ENCODE results near the gene UCN.
A peak's percentile ranks its signal among the peaks of the same experiment; 100 is the strongest.
"Not testable (repeated sequence)": the region's sequence is repeated elsewhere in the genome, so short reads cannot be mapped to it uniquely, and the experiment has no call there.

The UCN gene, protein sequence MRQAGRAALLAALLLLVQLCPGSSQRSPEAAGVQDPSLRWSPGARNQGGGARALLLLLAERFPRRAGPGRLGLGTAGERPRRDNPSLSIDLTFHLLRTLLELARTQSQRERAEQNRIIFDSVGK

DNA sequence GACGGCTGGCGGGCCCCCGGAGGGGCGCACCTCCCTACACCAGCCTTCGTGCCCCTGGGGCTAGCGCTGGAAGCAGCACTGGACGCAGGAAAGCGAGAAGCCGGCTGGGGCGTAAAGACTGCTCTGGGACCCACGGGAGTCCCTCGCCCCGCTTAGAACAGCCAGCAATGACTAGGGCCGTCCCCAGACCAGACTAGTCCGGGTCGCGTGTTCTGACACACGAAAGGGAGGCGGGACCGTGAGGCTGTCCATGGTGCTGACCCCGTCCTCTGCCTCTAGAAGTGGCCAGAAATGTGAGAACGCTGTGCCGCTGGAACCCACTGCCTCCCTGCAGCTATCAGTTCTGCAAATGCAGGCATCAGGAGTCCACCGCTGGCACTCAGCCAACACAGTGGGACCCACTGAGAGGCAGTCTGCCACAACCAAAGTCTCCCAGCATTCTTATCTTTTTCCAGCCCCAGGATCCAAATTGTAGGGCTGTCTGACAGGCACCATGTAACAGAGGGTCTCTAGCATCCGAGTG, at the start of gene UCN:
UCN (minus strand) TSS at position 87 of the 523 bp plus-strand sequence. CDS start 550 bp downstream, outside the sequence.
- no peak for DNase-seq

- peak; percentile 83 to 85 for DNase-seq
Observed at GRCh38 chr2:27356382-27357181, 48.3 kb upstream of the UCN start, which contains the start of gene GTF3C2. TSS of gene GTF3C2 (minus strand) at chr2:27356764. CDS start at chr2:27343554, 13,210 bp downstream.

- DNase-seq: no peak
Observed at GRCh38 chr2:27356056-27356381, 47.8 kb upstream of the UCN start.

DNA sequence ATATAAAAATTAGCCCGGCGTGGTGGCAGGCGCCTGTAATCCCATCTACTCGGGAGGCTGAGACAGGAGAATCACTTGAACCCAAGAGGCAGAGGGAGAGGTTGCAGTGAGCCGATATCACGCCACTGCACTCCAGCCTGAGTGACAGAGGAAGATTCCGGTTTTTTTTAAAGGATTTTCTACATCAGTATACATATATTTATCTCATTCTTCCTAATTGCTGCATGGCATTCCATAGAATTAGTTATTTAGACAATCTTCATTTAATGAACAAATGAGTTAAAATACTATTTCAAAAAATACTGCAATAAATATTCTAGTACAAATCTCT, 46.3 kb upstream of the UCN start:
- DNase-seq: no peak

GRCh38 chr2:27353762-27354596, 45.7 kb upstream of the UCN start:
- no peak for DNase-seq

GRCh38 chr2:27353386-27353761, 45.1 kb upstream of the UCN start:
- DNase-seq: not testable (repeated sequence)

DNA sequence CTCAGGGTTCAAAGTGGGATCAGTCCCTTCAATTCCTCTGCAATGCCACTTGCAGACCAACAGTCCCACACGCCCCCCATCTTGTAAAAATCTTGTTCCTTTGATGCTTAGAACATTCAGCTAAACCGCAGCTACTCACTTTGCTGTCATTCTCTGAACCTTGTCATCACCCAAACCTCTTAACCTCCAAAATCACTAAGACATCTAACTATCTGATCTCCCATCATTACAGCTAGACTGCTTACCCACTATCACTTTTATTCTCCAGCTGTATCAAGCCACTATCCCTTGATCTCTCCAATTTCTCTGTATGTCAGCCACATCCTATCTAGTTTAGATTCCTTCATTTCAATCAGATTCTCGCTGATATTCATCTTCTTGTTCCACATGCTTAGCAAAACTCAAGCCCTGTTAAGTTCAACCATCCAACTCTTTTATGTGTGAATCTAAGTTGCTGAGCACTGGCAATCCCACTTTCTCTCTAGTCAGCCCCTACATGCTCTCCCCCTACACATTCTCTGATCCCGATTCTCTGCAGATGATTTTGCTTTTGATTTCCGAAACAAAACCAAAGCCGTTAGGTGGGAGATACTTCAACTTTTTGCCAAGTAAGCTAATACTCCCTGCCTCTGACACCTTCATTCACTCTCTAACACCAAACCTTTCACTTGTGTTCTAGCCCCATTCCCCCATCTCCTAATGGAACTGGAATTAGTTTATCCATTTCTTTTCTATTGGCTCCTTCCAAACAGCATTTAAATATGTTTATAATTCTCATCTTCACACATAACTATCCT, 43.8 kb upstream of the UCN start:
- no peak for DNase-seq

GRCh38 chr2:27350106-27350693, 42.0 kb upstream of the UCN start:
- DNase-seq: no peak

- DNase-seq: no peak
Observed at GRCh38 chr2:27347641-27348040, 39.4 kb upstream of the UCN start.

DNA sequence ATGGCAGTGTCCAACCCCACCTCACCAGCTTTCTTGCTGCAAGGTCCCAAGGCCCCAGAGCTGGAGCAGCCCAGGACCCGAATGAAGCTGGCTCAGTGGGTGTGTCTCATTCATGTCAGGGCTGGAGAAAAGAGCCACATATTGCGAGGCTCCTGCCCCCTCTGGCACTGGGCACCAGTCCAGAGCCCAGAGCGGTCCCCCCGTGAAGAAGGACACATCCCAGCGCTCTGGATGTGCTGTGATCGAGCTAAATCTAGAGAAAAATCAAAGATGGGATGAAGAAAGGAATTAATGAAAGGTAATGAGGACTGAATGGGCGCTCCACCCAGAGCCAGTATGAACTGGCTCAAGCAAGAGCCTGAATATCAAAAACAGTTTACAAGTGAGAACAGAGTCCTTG, 27.9 kb upstream of the UCN start:
- no peak for DNase-seq

DNA sequence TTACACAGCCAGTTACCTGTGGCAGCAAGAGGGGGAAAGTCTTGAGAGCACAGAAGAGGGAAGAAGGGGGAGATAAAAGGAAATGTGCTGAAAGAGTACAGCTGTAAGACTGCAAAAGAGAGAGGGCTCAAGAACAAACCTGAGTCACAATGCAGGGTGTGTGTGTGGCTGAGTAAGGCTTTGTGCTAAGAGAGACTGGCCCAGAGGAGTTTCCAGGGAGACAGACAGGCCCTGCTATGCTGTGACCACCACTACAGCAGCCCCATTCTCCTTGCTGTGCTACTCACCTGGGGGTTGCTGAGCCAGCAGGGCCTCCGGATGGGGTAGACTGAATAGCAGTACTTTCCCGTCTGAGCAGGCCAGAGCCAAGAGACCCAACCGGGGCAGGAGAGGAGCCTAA, 27.1 kb upstream of the UCN start:
- DNase-seq: no peak

GRCh38 chr2:27324720-27325119, 16.5 kb upstream of the UCN start:
- DNase-seq: no peak

DNA sequence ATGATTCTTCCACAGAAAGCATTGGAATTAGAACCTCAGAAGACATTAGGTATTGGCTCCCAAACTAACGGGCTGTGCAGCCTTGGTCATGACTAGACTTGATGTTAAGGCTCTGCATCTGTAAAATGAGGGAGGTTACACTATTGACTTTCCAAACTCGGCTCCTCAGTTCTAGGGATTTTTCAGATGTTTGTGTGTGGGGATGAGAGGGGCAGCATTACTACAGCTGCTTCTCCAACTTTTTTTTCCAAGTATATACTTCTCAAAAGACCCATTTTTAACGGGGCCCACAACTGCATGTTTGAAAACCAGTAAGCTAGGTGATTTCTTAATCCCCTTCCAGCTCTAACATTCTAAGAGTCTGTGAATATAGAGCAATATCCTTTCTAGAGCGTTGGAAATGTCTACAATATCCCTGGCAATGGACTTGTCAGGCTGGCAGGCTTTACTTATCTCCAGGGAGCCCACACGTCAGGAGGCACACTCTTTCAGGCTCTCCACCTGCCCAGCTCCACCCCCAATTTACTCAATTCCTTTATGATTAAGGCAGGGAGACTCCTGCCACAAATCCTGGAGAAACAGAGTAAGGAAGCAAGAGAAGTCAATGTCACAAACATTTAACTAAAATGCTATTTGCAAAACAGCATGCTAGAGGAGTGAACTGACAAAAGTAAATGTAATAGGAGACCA, 15.5 kb upstream of the UCN start:
- DNase-seq: no peak

- peak; percentile 78 to 84 for DNase-seq
Observed at GRCh38 chr2:27322766-27323595, 14.7 kb upstream of the UCN start, which contains the start of gene MPV17. TSS of gene MPV17 (minus strand) at chr2:27323097. CDS start at chr2:27322517, 580 bp downstream.

- no peak for DNase-seq
Observed at GRCh38 chr2:27322301-27322765, 14.1 kb upstream of the UCN start.

DNA sequence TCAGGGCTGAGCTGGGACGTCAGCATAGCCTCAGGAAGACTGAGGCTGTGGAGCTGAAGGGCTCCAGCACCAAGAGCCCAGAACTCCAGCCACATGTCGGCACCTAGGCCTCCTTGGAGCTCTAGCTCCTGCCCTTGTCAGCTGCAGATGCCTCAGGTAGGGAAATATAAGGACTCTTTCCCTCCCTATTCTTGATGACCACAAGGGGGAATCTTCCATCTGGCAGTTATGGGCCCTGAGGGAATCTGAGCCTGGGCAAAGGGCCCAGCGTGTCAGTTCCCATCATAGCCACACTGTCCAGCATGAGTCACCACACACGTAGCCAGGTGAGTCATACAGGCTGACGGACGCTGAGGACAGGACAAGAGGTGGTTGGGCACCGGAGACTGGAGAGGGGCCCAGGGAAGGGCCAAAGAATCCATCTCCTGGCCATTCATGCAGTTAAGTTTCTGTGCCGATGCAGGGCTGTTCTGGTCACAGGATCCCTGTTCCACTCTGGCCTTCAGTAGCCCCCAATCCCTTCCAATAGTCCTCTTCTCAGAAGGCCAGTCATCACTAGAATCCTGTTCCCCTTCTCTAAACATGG, 12.8 kb upstream of the UCN start:
- DNase-seq: no peak

DNA sequence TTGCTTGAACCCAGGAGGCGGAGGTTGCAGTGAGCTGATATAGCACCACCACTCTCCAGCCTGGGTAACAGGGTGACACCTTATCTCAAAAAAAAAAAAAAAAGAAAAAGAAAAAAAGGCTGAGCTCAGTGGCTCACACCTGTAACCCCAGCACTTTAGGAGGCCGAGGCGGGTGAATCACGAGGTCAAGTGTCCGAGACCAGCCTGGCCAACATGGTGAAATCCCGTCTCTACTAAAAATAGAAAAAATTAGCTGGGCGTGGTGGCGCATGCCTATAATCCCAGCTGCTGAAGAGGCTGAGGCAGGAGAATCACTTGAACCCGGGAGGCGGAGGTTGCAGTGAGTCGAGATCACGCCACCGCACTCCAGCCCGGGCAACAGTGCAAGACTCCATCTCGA, 11.6 kb upstream of the UCN start:
- DNase-seq: not testable (repeated sequence)

DNA sequence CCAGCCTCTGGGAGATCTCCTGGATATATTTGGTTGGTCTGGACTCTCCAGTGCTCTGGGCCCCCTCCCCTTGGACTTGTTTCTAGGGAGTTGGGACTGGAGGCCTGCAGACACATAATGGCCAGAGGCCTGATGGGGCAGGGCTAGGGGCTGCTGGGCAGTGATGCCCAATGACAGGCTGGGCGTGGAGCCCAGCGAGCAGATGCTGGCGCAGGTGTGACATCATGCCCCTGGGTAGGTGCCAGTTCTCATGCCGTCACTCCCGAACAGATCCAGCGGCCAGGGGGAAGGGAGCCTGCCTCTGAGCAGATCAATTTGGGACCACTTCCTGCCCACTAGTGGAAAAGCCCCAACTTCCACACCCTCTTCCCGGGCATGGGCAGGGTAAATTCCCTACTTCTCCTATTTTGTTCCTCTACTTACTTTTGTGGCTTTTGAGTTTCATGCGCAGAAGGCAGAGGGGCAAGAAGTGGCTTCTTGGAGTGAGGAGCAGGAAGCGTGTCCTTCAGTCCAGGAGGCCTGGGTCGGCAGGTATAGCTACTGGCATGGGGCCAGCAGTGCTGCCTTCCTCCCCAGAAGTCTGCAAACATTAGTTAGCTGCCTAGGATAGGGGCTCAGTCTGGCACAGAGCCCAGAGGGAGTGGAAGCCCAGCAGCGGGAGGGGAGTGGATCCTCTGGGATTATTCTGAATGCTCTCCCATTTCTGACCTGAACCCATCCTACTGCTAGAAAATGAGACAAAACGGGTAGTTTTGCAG, 8.6 kb upstream of the UCN start:
- no peak for DNase-seq

DNA sequence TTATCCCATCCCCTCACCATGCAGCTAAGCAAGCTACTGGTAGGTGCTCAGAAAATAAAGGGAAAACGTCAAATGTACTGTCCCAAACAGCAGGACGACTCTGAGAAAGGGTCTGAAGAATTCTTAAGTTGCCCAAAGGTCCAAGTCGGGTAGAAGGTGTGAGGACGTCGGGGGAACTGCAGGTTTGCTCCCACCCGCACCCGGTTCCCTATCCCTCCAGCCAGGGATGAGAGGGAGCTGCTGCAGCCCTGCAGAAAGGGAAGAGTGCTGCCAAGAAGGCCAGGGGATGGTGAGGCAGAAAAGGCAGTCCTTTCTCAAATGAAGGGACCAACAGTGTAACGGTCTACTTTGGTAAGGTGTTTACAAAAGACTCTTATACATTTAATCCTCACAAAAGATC, 6.9 kb upstream of the UCN start:
- DNase-seq: no peak

GRCh38 chr2:27314709-27315108, 6.5 kb upstream of the UCN start:
- DNase-seq: no peak
